ENCODE measurements around the gene KCNG1. TPM values are rescaled to one million over a fixed set of nuclear protein-coding genes. Genes with fewer than 3 reads are reported as not detected.

The KCNG1 gene
- total and polyA plus RNA-seq, 2 of the 13 experiments (the other 11 are each of a cell fraction or from before 2014, with no cell fraction given) = not detected

DNA sequence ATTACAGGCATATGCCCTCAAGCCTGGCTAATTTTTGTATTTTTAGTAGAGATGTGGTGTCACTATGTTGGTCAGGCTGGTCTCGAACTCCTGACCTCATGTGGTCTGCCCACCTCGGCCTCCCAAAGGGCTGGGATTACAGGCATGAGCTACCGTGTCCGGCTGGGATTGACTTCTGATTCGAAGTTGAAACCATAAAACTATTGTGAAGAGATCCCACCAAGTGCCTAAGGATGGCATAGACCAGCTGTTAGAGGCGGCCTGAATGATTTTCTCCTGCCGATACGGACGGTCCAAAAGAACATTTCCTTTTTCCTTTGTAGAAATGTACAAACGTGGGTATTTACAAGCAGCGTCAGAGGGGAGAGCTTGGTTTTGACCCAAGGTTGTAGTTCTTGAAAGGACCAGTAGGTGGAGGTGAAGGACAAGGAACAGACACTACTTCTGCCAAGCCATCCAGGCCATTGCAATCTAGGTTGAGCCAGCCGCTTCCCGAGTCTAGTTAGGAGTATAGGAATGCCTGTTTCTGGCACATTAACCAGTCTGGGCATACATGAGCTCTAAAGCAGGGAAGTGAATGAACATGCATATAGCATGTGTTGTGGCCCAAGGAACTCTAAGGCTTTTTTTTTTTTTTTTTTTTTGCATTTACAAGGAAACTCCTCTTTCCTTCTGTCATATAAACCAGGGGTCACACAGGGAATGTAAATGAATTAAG is 35.3 kb downstream of the KCNG1 start (continued):
- TF ChIP-seq, protein P1, sequence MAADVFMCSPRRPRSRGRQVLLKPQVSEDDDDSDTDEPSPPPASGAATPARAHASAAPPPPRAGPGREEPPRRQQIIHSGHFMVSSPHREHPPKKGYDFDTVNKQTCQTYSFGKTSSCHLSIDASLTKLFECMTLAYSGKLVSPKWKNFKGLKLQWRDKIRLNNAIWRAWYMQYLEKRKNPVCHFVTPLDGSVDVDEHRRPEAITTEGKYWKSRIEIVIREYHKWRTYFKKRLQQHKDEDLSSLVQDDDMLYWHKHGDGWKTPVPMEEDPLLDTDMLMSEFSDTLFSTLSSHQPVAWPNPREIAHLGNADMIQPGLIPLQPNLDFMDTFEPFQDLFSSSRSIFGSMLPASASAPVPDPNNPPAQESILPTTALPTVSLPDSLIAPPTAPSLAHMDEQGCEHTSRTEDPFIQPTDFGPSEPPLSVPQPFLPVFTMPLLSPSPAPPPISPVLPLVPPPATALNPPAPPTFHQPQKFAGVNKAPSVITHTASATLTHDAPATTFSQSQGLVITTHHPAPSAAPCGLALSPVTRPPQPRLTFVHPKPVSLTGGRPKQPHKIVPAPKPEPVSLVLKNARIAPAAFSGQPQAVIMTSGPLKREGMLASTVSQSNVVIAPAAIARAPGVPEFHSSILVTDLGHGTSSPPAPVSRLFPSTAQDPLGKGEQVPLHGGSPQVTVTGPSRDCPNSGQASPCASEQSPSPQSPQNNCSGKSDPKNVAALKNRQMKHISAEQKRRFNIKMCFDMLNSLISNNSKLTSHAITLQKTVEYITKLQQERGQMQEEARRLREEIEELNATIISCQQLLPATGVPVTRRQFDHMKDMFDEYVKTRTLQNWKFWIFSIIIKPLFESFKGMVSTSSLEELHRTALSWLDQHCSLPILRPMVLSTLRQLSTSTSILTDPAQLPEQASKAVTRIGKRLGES (CRISPR knock-in tag; IDR thresholded peaks at IDR 0.05; ENCODE audit: borderline replicate concordance) = no peak
- no peak for TF ChIP-seq HNRNPLL (IDR thresholded peaks at IDR 0.05; ENCODE audit: low read depth, low read length, poor library complexity, severe bottlenecking)
- peak; percentile 92 for TF ChIP-seq RAD21 (CRISPR knock-in tag; IDR thresholded peaks at IDR 0.05)
- no peak for TF ChIP-seq FOXA1 (IDR thresholded peaks at IDR 0.05)
- peak; percentile 70 for TF ChIP-seq FOXA1 (CRISPR knock-in tag; IDR thresholded peaks at IDR 0.05)
- TF ChIP-seq BHLHE40 (IDR thresholded peaks at IDR 0.05; ENCODE audit: low read length) = peak; percentile 52; the same call in 1 of the 2 replicates
- peak; percentile 58; the same call in 1 of the 2 replicates for TF ChIP-seq ZNF501 (CRISPR knock-in tag; IDR thresholded peaks at IDR 0.05)
- TF ChIP-seq ZNF331 (CRISPR knock-in tag; IDR thresholded peaks at IDR 0.05) = 0 out of 2 replicates have a peak, but pooled peaks have one; percentile 43
- TF ChIP-seq ELF3 (CRISPR knock-in tag; IDR thresholded peaks at IDR 0.05) = 0 out of 2 replicates have a peak, but pooled peaks have one; percentile 35
- TF ChIP-seq, protein P2, sequence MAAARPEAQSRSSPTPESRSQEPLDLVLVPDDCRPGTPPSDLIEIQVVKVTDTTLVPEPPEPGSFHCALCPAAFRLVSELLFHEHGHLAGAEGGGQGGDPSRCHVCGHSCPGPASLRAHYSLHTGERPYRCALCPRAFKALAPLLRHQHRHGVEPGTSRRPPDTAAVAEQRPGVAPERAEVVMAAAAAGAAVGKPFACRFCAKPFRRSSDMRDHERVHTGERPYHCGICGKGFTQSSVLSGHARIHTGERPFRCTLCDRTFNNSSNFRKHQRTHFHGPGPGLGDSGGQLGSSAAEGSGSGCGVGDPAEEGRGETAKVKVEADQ (CRISPR knock-in tag; IDR thresholded peaks at IDR 0.05; ENCODE audit: borderline replicate concordance) = no peak
- TF ChIP-seq, protein P3, sequence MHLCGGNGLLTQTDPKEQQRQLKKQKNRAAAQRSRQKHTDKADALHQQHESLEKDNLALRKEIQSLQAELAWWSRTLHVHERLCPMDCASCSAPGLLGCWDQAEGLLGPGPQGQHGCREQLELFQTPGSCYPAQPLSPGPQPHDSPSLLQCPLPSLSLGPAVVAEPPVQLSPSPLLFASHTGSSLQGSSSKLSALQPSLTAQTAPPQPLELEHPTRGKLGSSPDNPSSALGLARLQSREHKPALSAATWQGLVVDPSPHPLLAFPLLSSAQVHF (CRISPR knock-in tag; IDR thresholded peaks at IDR 0.05) = no peak
- no peak for TF ChIP-seq CHD4 (IDR thresholded peaks at IDR 0.05; ENCODE audit: borderline replicate concordance, low read length)
- TF ChIP-seq FIP1L1 (IDR thresholded peaks at IDR 0.05; ENCODE audit: borderline replicate concordance, insufficient read depth, low read depth, low read length) = no peak
- no peak for TF ChIP-seq SOX5 (CRISPR knock-in tag; IDR thresholded peaks at IDR 0.05; ENCODE audit: borderline replicate concordance)
- TF ChIP-seq ZNF235 (CRISPR knock-in tag; IDR thresholded peaks at IDR 0.05; ENCODE audit: borderline replicate concordance) = no peak
- no peak for TF ChIP-seq MED8 (CRISPR knock-in tag; IDR thresholded peaks at IDR 0.05; ENCODE audit: insufficient replicate concordance)
- peak; percentile 50; the same call in 1 of the 2 replicates for TF ChIP-seq CEBPG (CRISPR knock-in tag; IDR thresholded peaks at IDR 0.05)
- TF ChIP-seq ZSCAN31 (CRISPR knock-in tag; IDR thresholded peaks at IDR 0.05; ENCODE audit: low read depth) = no peak
- peak; percentile 56 for TF ChIP-seq TEAD3 (CRISPR knock-in tag; optimal IDR thresholded peaks at IDR 0.05; ENCODE audit: borderline replicate concordance)
- TF ChIP-seq, protein P4, sequence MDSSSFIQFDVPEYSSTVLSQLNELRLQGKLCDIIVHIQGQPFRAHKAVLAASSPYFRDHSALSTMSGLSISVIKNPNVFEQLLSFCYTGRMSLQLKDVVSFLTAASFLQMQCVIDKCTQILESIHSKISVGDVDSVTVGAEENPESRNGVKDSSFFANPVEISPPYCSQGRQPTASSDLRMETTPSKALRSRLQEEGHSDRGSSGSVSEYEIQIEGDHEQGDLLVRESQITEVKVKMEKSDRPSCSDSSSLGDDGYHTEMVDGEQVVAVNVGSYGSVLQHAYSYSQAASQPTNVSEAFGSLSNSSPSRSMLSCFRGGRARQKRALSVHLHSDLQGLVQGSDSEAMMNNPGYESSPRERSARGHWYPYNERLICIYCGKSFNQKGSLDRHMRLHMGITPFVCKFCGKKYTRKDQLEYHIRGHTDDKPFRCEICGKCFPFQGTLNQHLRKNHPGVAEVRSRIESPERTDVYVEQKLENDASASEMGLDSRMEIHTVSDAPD (CRISPR knock-in tag; IDR thresholded peaks at IDR 0.05) = no peak
- TF ChIP-seq, protein P5, sequence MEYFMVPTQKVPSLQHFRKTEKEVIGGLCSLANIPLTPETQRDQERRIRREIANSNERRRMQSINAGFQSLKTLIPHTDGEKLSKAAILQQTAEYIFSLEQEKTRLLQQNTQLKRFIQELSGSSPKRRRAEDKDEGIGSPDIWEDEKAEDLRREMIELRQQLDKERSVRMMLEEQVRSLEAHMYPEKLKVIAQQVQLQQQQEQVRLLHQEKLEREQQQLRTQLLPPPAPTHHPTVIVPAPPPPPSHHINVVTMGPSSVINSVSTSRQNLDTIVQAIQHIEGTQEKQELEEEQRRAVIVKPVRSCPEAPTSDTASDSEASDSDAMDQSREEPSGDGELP (IDR thresholded peaks at IDR 0.05; ENCODE audit: borderline replicate concordance, low read depth) = 0 out of 2 replicates have a peak, but pooled peaks have one; percentile 12
- TF ChIP-seq PLRG1 (conservative IDR thresholded peaks at IDR 0.05) = no peak
- TF ChIP-seq GPN1 (CRISPR knock-in tag; IDR thresholded peaks at IDR 0.05; ENCODE audit: borderline replicate concordance) = no peak
- TF ChIP-seq MYNN (CRISPR knock-in tag; IDR thresholded peaks at IDR 0.05; ENCODE audit: low read depth) = peak; percentile 72
